ENCODE results near the gene GASK1A. TPM values are rescaled to one million over a fixed set of nuclear protein-coding genes. Genes with fewer than 3 reads are reported as not detected.
A peak's percentile ranks its signal among the peaks of the same experiment; 100 is the strongest.

GASK1A gene
- total RNA-seq, 2 donors from 2014 or later, result 4.0 to 5.3 TPM

GRCh38 chr3:43021186-43021585 lies 42.1 kb downstream of the GASK1A start:
- TF ChIP-seq CTCF (conservative IDR thresholded peaks at IDR 0.05), result no peak
- DNase-seq, result peak; percentile 36
- Histone ChIP-seq H3K9me3 (ENCODE audit: control insufficient read depth, low read length) (peaks cover 10% of the 10 kb centered on the region), H3K9ac (ENCODE audit: extremely low read depth, low read length, poor library complexity, severe bottlenecking) (no peak overlapping the region), H3K4me1 (ENCODE audit: control insufficient read depth, insufficient read depth, low read length) (peaks cover 7% of the 10 kb centered on the region), H3K27me3 (ENCODE audit: control insufficient read depth, insufficient read depth, low read length, poor library complexity, severe bottlenecking) (no peaks in the 10 kb centered on the region), H3K36me3 (ENCODE audit: control insufficient read depth, insufficient read depth, low read length) (no peaks in the 10 kb centered on the region), H3K27ac (ENCODE audit: low read depth, low read length) (no peak overlapping the region), H3K4me3 (ENCODE audit: low read length) (no peak overlapping the region)
- H3K9me3 Mint-ChIP-seq, result peaks cover 2% of the 10 kb centered on the region
- no peaks in the 10 kb centered on the region for H3K27me3 Mint-ChIP-seq (ENCODE audit: insufficient read depth)
- H3K4me1 Mint-ChIP-seq, result peaks cover 35% of the 10 kb centered on the region
- WGBS, 2 experiments (ENCODE audit: insufficient coverage in 1 of 2, insufficient read length in 1 of 2), result 81 to 84% methylated on average over 2 to 4 of the region's 4 CpGs
- H3K27ac Mint-ChIP-seq, result no peak overlapping the region
- H3K4me3 Mint-ChIP-seq, result no peak overlapping the region
- H3K36me3 Mint-ChIP-seq (ENCODE audit: low read depth), result no peaks in the 10 kb centered on the region

GRCh38 chr3:43022121-43022520 lies 43.0 kb downstream of the GASK1A start:
- Mint-ChIP-seq H3K27ac (no peak overlapping the region), H3K4me1 (peaks cover 35% of the 10 kb centered on the region), H3K27me3 (ENCODE audit: insufficient read depth) (no peaks in the 10 kb centered on the region), H3K4me3 (no peak overlapping the region), H3K9me3 (peaks cover 2% of the 10 kb centered on the region), H3K36me3 (ENCODE audit: low read depth) (no peaks in the 10 kb centered on the region)
- Histone ChIP-seq H3K4me3 (ENCODE audit: low read length) (no peak overlapping the region), H3K4me1 (ENCODE audit: control insufficient read depth, insufficient read depth, low read length) (peaks cover 7% of the 10 kb centered on the region), H3K9ac (ENCODE audit: extremely low read depth, low read length, poor library complexity, severe bottlenecking) (no peak overlapping the region), H3K9me3 (ENCODE audit: control insufficient read depth, low read length) (peaks cover 14% of the 10 kb centered on the region), H3K27me3 (ENCODE audit: control insufficient read depth, insufficient read depth, low read length, poor library complexity, severe bottlenecking) (no peaks in the 10 kb centered on the region), H3K27ac (ENCODE audit: low read depth, low read length) (no peak overlapping the region), H3K36me3 (ENCODE audit: control insufficient read depth, insufficient read depth, low read length) (no peaks in the 10 kb centered on the region)
- TF ChIP-seq CTCF (conservative IDR thresholded peaks at IDR 0.05), result no peak
- 88 to 100% methylated on average over 1 of the region's 1 CpG for WGBS, 2 experiments (ENCODE audit: insufficient coverage in 1 of 2, insufficient read length in 1 of 2)
- DNase-seq, result no peak

GRCh38 chr3:43023066-43023465 lies 44.0 kb downstream of the GASK1A start:
- 77 to 91% methylated on average over 3 to 4 of the region's 4 CpGs for WGBS, 2 experiments (ENCODE audit: insufficient coverage in 1 of 2, insufficient read length in 1 of 2)
- H3K4me1 Mint-ChIP-seq, result peaks cover 35% of the 10 kb centered on the region
- H3K27ac ChIP-seq (ENCODE audit: low read depth, low read length), result no peak overlapping the region
- H3K36me3 Mint-ChIP-seq (ENCODE audit: low read depth), result no peaks in the 10 kb centered on the region
- H3K4me3 Mint-ChIP-seq, result no peak overlapping the region
- no peaks in the 10 kb centered on the region for H3K27me3 ChIP-seq (ENCODE audit: control insufficient read depth, insufficient read depth, low read length, poor library complexity, severe bottlenecking)
- peak; percentile 61 for DNase-seq
- no peak overlapping the region for H3K4me3 ChIP-seq (ENCODE audit: low read length)
- no peak for TF ChIP-seq CTCF (conservative IDR thresholded peaks at IDR 0.05)
- peaks cover 2% of the 10 kb centered on the region for H3K9me3 Mint-ChIP-seq
- no peaks in the 10 kb centered on the region for H3K36me3 ChIP-seq (ENCODE audit: control insufficient read depth, insufficient read depth, low read length)
- H3K9ac ChIP-seq (ENCODE audit: extremely low read depth, low read length, poor library complexity, severe bottlenecking), result no peak overlapping the region
- H3K27me3 Mint-ChIP-seq (ENCODE audit: insufficient read depth), result no peaks in the 10 kb centered on the region
- no peak overlapping the region for H3K27ac Mint-ChIP-seq
- peaks cover 7% of the 10 kb centered on the region for H3K4me1 ChIP-seq (ENCODE audit: control insufficient read depth, insufficient read depth, low read length)
- H3K9me3 ChIP-seq (ENCODE audit: control insufficient read depth, low read length), result peaks cover 18% of the 10 kb centered on the region

Data from endodermal cell (in vitro differentiated cells).